ENCODE measurements around the gene TRIM65. TPM values are rescaled to one million over a fixed set of nuclear protein-coding genes. Genes with fewer than 3 reads are reported as not detected.

TRIM65 gene
- total RNA-seq, 2 donors from 2014 or later = 16.2 to 31.9 TPM

DNA sequence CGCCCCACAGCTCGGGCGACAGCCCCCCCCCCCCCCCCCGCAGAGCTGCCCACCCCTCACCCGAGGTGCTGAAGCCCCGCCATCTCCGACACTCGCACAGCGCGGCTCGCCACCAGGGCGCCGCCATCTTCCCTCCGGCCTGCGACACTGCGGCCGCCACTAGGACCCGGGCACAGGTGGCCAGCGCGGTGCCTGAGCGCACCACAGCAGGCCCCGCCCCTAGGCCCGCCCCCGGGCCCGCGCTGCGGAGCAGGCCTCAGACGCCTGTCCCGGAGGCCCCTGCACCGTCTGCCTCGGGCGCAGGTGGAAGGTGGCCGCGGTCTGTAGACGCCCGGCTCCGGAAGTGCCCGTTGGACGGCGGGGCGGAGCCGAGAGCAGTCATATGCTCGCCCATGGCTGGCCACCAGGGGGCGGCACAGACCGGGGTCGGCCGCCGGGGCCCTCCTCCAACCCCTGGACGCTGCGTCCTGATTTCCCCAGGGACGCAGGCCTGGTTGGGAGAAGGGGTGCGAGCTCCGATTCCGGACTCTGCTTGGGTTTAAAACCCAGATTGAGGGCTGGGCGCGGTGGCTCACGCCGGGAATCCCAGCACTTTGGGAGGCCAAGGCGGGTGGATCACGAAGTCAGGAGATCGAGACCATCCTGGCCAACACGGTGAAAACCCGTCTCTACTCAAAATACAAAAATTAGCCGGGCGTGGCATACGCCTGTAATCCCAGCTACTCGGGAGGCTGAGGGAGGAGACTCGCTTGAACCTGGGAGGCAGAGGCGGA lies 8.2 kb upstream of the TRIM65 start, which contains the start of gene MRPL38:
Gene MRPL38 (minus strand): TSS at position 136 of the 773 bp plus-strand sequence. CDS start 9 bp downstream, at position 127.
- Mint-ChIP-seq H3K36me3 (no peaks in the 10 kb centered on the region), H3K9me3 (no peaks in the 10 kb centered on the region), H3K27ac (peak within 1 kb of the TSS; percentile 95 to 97)
- ATAC-seq (peak; percentile 99), DNase-seq (ENCODE audit: low spot score in 2 of 2) (peak; percentile 99)

DNA sequence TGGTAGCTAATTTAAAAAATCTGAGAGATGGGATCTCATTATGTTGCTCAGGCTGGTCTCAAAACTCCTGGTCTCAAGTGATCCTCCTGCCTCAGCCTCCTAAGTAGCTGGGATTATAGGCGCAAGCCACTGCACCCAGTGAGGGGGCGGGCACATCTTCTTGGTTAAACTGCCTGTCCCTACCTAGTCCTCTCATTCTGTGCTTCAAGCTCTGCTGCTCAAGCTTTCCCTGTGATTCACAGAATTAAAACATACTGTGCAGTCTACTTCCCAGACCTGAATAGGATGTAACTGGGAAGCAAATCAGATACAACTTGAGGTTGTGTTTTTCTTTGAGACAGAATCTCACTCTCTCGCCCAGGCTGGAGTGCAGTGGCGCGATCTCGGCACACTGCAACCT lies 5.7 kb upstream of the TRIM65 start:
- no peaks in the 10 kb centered on the region for H3K9me3 Mint-ChIP-seq
- no peak overlapping the region for H3K27ac Mint-ChIP-seq
- DNase-seq (ENCODE audit: low spot score in 2 of 2) (no peak), ATAC-seq (no peak)
- no peaks in the 10 kb centered on the region for H3K36me3 Mint-ChIP-seq

DNA sequence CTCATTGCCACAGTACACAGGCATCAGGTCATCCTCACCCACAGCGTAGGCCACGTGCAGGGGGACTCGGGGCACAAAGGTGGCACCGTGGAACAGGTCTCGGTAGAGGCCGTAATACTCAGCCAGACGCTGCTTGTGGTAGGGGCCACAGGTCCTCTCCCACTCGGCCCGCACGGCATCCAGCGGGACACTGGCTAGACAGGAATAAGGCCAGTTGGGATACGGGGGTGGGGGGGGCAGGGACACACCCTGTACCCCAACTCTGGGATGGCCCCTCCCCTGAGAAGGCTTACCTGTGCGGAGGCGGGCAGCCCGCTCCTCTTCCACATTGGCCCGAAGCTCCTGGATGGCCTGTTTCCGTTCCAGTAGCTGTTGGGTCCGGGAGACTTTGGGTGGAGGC lies 5.0 kb upstream of the TRIM65 start:
- H3K36me3 Mint-ChIP-seq = no peaks in the 10 kb centered on the region
- no peak overlapping the region for H3K27ac Mint-ChIP-seq
- DNase-seq (ENCODE audit: low spot score in 2 of 2) (no peak), ATAC-seq (no peak)
- H3K9me3 Mint-ChIP-seq = no peaks in the 10 kb centered on the region

DNA sequence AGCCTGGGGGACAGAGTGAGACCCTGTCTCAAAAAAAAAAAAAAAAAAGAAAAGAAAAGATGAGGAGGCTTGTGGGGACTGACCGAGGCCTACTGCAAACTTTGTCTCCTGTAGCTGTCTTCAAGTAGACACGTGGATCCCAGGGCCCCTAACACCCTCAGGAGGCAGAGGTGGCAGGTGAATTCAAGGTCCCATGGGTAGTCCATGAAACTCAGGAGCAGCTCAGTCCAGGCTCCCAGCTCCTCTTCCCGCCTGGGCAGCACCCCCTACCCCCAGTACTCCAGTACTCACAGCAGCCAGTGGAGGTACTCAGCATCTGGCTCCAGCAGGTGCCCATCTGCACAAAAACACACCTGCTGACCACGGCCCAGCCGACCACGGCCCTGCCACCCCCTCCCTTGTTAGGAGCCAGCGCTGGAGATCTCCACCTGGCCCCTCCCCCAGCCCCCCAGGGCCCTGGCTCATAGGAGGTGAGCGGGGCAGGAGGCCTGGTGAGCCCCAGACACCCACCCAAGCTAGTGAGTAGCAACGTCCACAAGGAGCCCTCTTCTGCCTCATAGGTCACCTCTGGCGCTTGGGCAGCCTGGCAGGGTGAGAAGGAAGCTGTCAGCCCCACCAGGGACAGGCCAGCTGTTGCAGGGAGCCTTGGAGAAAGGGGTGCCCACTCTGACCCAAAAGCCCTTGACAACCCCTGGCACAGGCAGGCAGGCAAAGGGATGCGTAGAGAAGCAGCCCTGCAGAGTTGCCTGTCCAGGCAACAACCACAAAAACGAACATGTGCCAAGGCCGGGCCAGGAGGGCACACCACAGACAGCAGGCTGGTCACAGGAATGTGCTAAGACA lies 4.2 kb upstream of the TRIM65 start:
- H3K9me3 Mint-ChIP-seq = no peaks in the 10 kb centered on the region

DNA sequence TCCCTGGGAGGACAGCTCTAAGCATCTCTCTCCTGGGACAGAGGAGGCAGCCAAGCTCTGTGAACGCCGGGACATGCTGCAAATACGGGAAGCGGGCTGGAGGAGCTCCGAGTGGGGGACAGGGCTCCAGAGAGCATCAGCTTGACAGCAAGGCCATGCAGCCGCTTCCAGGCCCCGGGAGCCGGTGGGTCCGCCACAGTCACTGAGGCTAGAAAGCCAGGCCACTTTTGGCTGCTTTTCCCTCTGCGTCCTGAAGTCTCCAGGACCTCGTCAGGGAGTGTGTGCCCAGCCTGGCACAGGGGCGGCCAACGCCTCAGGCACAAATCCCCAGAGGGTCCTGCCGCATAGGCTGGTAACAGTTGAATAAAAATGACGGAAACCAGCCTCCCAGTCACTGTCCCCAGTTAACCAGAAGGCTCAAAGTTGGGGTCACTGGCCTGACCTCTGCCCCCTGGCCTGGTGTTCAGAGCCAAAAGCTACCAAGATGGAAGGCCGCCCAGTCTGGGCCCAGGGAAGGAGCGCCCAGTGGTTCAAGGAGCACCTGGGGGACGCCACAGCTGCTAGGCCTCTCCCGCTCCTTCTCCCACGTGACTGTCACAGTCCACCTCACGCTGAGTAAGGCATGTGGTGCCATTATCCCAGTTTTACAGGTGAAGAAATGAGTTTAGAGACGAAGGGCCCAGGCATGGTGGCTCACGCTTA lies 3.2 kb upstream of the TRIM65 start:
- H3K36me3 Mint-ChIP-seq = no peaks in the 10 kb centered on the region
- DNase-seq (ENCODE audit: low spot score in 2 of 2) (no peak), ATAC-seq (no peak)
- peak overlapping the region; percentile 44 to 55 for H3K27ac Mint-ChIP-seq
- H3K9me3 Mint-ChIP-seq = no peaks in the 10 kb centered on the region

More for the DNA sequence above, 4.2 kb upstream of the TRIM65 start:
- DNase-seq (ENCODE audit: low spot score in 2 of 2) (no peak), ATAC-seq (no peak)
- Mint-ChIP-seq H3K27ac (no peak overlapping the region), H3K36me3 (no peaks in the 10 kb centered on the region)

DNA sequence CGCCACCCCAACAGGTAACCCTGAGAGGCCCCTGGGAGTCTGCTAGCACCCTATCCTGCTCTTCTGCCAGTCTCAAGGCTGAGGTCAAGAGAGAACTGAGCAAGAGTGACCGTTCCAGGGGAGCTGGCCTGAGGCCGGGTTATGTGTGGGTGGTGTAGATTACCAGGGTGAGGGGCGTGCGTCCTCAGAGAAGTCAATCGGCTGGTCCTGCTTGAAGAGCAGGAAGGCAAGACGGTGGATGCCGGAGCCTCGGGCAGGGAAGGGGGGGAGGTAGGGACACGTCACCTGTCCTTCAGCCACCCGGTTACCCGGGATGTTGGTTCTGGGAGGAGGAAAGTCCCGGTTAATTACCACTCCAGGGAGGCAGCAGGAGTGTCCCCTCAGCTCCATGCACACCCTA lies 2.6 kb upstream of the TRIM65 start:
- no peaks in the 10 kb centered on the region for H3K36me3 Mint-ChIP-seq
- ATAC-seq = no peak
- H3K9me3 Mint-ChIP-seq = no peaks in the 10 kb centered on the region
- peak overlapping the region in 1 of 2 donors; percentile 16 for H3K27ac Mint-ChIP-seq
- no peak for DNase-seq (ENCODE audit: low spot score in 2 of 2)

DNA sequence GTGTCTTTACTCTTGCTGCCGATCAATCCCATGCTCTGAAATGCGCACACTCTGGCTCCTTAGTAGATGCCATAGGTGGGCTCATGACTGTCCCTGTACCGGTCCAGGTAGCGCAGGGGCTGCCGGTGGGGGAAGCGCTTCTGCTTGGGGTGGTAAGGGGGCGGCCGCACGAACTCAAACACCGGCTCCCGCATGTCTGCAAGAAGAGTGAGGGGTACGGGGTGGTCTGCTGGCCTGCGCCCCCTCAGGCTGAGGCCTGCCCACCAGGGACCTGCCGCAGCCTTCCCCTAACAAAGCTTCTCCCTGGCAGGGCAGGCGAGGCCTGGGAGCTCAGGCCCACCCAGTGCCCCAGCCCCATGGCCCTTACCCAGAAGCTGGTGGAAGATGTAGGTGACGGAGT lies 2.0 kb upstream of the TRIM65 start:
- Mint-ChIP-seq H3K36me3 (no peaks in the 10 kb centered on the region), H3K27ac (peak overlapping the region in 1 of 2 donors; percentile 50), H3K9me3 (no peaks in the 10 kb centered on the region)
- no peak for ATAC-seq
- no peak for DNase-seq (ENCODE audit: low spot score in 2 of 2)

DNA sequence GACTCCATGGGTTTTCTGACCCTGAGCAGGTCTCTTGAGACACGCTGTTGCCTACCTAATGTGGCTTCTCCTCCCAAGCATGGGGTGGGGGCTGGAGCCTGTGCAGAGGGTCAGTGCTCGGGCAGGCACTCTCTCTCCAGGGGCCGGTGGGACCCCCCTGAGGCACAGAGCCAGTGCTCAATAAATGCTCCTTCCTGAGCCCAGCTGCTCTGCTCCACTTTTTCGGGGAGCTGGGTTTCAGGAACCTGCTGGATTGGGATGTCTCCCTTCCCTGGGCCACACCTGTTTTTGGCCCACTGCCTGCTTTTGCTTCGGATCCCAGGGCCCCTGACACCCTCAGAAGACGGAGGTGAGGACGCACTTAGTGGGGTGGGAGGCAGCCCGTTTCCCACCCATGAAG lies 1.3 kb upstream of the TRIM65 start:
- Mint-ChIP-seq H3K9me3 (no peaks in the 10 kb centered on the region), H3K27ac (peak overlapping the region in 1 of 2 donors; percentile 61), H3K36me3 (no peaks in the 10 kb centered on the region)
- no peak for ATAC-seq
- DNase-seq (ENCODE audit: low spot score in 2 of 2) = no peak

DNA sequence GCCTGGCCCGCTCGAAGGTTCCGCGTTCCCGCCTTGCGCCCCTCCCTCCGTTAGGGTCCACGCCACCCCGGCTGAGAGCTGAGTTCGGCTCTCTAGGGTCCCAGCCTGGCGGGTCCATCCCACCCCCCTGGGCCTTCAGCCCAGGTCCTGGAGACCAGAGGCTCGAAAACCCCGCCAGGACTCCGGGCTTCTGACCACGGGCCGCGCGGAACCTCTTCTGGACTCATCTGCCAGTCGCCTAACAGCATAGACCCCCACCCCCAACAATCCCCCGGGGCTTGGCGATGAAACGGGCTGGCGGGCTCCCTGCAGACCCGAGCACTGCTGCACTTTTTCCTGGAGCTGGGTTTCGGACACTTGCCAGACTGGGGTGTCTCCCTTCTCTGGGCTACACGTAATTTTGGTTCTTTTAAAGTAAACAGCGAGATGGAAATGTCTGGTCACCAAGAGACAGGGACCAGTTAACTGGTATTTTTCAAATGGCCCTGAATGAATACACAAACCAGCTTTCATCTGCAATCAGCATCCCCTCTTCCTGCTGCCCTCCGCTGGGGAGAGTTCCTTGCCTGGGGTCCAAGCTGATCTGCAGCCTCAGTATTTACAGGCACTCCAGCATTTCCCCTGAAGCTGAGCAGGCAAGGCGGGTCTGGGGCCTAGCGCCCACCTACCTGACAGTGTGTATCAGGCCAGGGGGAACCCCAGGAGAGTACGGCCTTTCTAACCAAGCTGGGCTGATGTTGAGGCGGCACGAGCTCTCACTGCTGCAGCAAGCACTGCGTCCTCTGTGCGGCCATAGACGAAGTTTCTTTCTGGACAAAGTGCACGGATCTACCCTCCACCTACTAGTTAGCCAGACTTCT lies 639 bp upstream of the TRIM65 start:
- no peaks in the 10 kb centered on the region for H3K9me3 Mint-ChIP-seq
- H3K36me3 Mint-ChIP-seq = no peaks in the 10 kb centered on the region
- DNase-seq (ENCODE audit: low spot score in 2 of 2) (peak in 1 of 2 donors; percentile 56), ATAC-seq (no peak)
- H3K27ac Mint-ChIP-seq = peak overlapping the region in 1 of 2 donors; percentile 61

DNA sequence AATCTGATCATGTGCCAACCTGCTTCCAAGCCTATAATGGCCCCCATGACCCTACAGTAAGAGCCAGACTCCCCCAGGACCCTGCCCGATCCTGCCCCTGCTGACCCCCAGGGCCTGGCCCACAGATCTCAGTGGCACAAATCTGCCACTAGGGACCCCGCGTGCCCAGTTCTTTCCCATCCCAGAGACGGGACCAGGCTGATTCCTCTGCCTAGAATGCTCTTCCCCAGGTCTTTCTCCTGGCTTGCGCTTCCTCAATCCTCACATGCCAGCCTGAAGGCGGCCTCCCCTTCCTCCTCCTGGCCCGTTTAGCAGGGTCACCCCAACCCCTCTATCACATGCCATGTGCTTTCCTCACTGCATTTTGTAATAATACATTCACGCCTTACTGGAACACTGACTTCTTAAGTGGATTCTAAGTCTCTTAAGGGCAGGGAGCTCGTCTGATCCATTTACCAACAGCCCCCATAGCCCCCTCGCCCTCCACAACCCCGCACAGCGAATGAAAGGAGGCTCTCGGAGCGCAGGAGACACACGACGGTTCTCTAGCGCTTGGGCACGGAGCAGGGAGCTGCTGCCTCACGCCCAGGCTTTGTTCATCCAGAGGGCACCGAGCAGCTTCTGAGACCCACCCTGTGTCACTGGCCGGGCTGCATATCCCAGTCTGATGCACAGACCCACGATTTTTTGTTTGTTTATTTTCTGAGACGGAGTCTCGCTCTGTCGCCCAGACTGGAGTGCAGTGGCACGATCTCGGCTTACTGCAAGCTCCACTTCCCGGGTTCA lies 1.2 kb downstream of the TRIM65 start:
- no peak for ATAC-seq
- H3K36me3 Mint-ChIP-seq = no peaks in the 10 kb centered on the region
- H3K9me3 Mint-ChIP-seq = no peaks in the 10 kb centered on the region
- DNase-seq (ENCODE audit: low spot score in 2 of 2) = peak in 1 of 2 donors; percentile 56
- peak overlapping the region; percentile 60 to 66 for H3K27ac Mint-ChIP-seq

DNA sequence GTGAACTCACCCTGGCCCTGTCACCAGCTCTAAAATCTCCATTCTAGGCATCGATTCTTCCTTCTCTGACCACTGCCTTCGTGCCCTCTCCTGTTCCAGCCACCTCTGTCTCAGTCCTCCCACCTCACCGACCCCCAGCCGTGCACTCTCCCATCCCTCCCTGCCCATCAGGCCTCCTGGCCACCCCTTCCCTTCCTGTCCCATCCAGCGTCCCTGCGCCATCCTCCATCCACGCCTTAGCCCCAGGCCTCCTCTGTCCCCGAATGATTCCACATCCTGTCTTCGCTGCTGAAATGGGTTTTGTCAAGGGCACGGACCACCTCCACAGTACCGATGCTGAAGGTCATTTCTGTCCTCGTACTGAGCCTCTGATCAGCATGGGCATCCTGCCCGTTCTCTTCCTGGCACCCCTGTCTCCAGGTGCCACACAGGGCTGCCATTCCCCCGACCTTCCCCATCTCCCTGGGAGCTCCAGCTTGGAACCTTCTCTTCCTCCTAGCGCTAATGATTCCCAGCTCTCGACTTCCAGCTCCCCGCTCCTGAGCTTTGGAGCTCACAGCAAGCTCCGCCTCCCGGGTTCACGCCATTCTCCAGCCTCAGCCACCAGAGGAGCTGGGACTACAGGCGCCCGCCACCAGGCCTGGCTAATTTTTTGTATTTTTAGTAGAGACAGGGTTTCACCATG lies 2.6 kb downstream of the TRIM65 start:
- H3K36me3 Mint-ChIP-seq = no peaks in the 10 kb centered on the region
- peak overlapping the region; percentile 35 to 95 for H3K27ac Mint-ChIP-seq
- DNase-seq (ENCODE audit: low spot score in 2 of 2) (no peak), ATAC-seq (no peak)
- no peaks in the 10 kb centered on the region for H3K9me3 Mint-ChIP-seq

DNA sequence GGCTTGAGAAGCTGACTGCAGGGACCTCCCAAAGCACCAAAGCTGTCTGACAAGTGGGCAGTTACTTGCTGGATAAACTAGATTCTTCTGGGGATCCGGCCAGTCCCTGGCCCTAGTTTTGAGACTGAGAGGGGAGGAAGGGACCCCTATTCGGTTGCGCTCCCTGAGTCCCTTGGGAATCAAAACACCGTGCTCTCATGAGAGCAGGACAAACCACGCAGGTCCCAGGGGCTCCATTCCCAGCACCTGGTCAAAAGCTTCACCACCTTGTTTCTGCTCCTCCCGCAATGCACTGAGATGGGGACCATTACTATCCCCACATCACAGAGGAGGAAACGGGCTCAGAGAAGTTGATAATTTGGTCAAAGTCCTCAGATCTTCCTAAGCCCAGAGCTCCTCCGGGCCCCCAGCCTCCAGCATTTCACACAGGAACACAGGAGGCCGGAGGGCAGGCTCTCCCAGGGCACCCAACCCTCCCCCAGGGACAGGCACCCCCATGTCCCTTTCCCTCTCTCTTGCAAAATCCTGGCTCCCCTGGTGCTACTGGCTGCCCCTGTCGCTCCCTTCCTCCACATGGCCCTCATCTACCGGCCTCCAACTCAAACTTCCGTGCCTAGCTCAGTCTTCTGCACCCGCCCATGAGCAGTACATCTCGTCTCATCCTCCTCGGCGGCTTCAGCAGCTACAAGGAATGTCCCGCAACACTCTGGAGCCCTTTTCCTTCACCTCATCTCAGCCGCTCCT lies 3.3 kb downstream of the TRIM65 start:
- Mint-ChIP-seq H3K9me3 (no peaks in the 10 kb centered on the region), H3K36me3 (no peaks in the 10 kb centered on the region), H3K27ac (peak overlapping the region; percentile 18 to 35)
- no peak for ATAC-seq
- no peak for DNase-seq (ENCODE audit: low spot score in 2 of 2)

DNA sequence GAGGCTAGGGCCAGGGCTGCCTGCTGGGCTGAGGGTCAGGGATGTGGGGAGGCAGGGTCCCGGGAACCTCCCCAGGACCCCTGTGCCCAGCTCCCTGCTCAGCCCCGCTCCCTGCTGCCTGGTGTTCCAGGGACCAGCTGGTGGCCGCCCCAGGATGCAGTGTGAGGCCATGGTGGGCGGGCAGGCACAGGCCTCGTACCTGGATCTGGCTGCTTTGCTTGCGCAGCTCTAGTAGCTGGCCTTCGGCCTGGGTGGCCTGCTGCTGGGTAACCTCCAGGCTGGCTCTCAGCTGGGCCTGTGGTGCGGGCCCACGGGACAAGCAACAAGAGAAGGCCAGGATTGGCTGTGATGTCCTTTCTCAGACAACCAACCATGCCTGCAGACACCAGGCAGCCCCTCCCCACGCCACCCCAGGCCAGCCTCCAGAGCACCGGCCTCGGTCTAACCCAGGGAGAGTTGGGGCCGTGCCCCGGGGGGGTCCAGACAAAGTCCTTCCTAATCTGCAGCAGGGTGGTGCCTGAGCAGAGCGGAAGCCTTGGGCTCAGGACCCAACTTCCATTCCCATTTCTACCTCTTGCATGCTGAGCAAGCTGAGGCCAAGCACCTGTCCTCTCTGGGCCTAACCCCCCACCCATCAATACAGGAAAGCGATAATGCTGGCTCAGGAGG lies 4.1 kb downstream of the TRIM65 start:
- DNase-seq (ENCODE audit: low spot score in 2 of 2) (peak in 1 of 2 donors; percentile 56), ATAC-seq (no peak)
- H3K36me3 Mint-ChIP-seq = no peaks in the 10 kb centered on the region
- H3K27ac Mint-ChIP-seq = no peak overlapping the region
- no peaks in the 10 kb centered on the region for H3K9me3 Mint-ChIP-seq

Data from activated naive CD4-positive, alpha-beta T cell treated with anti-CD3 and anti-CD28 coated beads, Interleukin-2, amount 50 U/mL, for 72 hours (primary cell).